HG03469 (cell line): ENCODE results near the gene OPA3.

ENCODE experiments used
- ATAC-seq: cut with Tn5 transposase; IDR thresholded peaks from one replicate; pipeline ENCODE4 v1.9.1; 2021; ENCODE audit warnings: mild to moderate bottlenecking, moderate library complexity, moderate number of reproducible peaks; ENCODE audit not compliant: unreplicated experiment

The OPA3 gene

GRCh38 chr19:45568732-45569131 is 15.9 kb downstream of the OPA3 start:
- ATAC-seq = no peak

GRCh38 chr19:45567609-45568008 is 17.0 kb downstream of the OPA3 start:
- no peak for ATAC-seq

DNA sequence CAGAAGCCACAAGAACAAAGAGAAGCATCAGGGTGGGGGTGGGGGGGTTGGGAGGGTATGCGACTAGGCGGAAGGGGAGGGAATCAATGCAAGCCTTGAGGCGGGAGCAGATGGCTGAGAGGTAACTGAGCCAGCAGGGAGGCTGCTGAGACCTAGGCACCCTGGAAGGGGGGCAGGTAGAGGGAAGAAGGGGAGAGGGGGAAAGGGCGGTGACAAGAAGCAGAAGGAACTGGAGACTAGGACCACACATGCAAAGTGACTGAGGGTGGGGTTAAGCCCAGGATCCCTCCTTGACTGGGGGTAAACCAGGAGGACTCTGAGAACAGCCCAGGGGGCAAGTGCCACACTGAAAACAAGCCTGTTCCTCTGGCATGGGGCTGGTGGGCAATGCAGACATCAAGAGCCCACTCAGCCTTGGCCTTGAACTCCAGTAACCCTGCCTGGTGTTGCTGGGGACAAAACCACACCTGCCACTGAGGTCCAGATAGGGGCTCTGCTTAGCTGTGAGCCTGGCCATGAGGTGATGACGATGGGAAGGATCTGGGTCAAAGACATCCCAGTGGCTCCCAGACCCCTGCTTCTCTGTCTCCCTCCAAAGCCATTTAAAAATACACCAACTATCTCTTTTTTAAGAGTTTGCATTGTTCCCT is 20.3 kb downstream of the OPA3 start:
- no peak for ATAC-seq

DNA sequence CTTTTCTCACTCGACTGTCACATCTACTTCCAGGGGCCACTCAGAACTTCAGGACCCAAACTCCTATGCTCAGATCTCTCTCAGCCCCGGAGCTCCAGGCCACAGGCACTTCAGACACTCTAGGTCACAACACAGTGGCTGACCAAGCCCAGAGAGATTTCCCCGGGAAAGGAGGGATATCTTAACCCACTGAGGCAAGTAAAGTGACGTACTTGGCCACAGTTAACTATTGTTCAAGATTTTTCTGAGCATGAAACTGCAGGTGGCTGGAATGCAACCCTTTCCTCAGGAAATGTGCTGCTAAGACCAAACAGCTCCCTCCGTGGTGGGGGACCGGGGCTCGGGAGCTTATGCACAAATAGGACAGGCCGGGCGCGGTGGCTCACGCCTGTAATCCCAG is 23.9 kb downstream of the OPA3 start:
- no peak for ATAC-seq

- ATAC-seq = no peak
Measured at GRCh38 chr19:45560038-45560437, 24.6 kb downstream of the OPA3 start.

DNA sequence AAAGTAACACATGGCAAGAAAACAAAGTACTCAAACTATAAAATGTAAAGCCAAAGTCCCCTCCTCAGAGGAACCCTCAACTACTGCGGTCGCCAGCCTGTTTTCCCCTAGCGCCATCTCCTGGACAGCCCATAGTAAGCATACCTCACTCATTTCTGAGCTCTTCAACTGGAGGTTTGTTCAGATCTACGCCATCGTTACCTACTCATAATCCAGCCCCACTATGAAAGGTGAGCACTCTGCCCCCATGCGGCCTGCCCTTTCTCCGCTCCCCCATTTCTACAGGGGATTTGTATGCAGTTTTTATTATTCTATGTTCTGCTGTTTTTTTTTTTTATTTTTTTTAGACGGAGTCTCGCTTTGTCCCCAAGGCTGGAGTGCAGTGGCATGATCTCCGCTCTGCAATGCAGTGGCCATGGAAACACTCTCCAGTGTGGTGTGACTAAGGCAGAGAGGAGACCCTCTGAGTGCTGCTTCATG is 26.2 kb downstream of the OPA3 start:
- ATAC-seq = no peak

DNA sequence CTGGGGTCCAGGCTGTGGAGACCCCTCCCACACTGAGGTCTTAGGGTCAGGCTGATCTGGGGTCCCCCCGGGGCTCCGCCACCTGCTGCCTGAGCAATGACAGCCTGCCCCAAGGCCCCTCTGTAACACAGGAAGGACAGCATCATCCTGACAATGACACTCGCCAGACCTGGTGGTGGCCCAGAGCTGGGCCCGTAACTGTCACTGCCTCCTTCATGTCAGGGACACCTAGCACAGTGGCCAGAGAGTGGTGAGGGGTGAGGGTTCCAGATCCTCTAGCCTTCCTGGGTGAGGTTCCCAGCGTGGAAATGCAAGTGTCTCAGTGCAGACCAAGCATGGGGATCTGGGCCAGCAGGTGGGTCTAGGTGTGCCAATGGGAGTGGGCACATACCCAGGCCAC is 27.8 kb downstream of the OPA3 start:
- ATAC-seq = no peak

GRCh38 chr19:45554481-45554880 is 30.1 kb downstream of the OPA3 start:
- no peak for ATAC-seq

DNA sequence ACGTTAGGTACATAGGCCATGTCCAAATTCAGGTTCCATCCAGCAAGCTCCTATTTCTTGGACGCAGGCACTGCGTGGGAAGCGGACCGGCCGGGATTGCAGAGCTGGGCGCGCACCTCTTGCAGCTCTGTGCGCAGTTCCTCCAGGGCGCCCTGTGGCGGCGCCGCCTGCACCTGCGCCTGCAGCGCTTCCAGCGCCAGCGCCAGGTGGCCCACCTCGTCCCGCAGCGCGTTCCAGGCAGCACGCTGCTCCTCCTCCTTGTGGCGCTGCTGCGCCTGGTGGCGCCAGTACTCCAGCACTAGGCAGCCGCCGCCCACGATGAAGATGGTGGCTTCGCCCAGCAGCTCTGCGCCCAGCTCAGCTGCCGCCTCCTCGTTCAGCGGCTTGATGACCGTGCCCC is 31.1 kb downstream of the OPA3 start:
- ATAC-seq = no peak

DNA sequence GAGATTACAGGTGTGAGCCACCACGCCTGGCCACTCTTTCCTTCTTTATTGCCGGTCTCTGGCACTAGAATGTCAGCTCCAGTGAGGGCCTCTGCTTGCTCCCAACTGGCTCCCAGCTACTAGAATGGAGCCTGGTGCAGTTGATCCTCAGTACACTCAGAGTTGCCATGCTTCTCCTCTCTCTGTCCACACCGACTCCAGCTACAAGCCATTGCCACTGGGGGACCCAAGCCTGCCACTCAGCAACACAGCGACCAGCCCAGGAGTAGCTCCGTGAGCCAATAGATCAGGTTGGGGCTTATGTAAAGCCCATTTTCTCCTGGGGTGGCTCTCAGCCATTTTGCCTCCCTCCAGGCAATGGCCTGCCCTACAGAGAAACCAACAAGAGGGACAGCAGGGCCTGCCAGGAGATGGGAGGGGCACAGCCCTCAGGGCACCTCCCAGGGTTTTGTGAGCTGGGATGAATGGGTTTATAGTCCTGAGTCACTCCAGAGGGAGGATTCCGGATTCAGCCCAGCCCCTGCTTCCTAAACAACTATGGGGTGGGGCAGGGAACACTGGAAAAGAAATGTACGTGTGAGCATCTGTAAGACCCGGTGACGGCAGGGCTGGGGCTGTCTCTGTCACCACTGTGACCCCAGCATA is 36.5 kb downstream of the OPA3 start:
- no peak for ATAC-seq

DNA sequence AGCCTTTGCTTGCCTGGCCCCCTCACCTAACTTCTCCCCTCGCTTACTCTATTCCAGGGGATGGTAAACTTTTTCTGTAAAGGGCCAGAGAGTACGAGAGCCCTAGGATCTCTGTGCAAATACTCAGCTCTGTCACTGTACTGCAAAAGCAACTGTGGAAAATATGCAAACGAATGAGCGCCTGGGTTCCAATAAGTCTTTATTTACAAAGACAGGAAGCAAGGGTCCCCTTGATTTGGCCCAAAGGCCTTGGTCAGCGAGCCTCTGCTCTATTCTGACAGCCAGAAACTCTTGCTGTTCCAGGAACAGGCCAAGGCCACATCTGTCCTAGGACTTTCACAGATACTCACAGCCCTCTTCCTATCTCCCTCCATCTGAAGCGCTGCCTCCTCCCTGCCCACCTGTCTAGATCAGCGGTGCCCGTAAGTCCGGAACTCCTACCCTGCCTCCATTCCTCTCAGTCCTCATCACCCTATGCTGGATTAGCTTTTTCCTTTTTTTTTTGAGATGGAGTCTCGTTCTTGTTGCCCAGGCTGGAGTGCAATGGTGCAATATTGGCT is 37.3 kb downstream of the OPA3 start:
- ATAC-seq = no peak

DNA sequence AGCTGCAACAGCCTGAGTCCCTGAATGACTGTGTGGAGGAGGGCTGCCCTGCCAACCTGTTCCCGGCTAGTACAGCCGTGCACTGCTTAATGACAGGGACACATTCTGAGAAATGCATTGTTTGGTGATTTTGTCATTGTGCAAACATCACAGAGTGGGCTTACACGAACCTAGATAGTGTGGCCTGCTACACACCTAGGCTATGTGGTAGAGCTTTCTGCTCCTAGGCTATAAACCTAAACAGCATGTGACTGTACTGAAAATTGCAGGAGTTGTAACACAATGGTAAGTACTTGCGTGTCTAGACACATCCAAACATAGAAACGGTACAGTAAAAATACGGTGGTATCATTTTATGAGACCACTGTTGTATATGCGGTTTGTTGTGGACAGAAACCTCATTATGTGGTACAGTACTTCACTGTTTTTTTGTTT is 42.4 kb downstream of the OPA3 start:
- no peak for ATAC-seq

- ATAC-seq = no peak
Measured at GRCh38 chr19:45539459-45539858, 45.1 kb downstream of the OPA3 start.

- ATAC-seq = no peak
Measured at GRCh38 chr19:45531349-45531748, 53.3 kb downstream of the OPA3 start.

- no peak for ATAC-seq
Measured at GRCh38 chr19:45529420-45529785, 55.2 kb downstream of the OPA3 start.

DNA sequence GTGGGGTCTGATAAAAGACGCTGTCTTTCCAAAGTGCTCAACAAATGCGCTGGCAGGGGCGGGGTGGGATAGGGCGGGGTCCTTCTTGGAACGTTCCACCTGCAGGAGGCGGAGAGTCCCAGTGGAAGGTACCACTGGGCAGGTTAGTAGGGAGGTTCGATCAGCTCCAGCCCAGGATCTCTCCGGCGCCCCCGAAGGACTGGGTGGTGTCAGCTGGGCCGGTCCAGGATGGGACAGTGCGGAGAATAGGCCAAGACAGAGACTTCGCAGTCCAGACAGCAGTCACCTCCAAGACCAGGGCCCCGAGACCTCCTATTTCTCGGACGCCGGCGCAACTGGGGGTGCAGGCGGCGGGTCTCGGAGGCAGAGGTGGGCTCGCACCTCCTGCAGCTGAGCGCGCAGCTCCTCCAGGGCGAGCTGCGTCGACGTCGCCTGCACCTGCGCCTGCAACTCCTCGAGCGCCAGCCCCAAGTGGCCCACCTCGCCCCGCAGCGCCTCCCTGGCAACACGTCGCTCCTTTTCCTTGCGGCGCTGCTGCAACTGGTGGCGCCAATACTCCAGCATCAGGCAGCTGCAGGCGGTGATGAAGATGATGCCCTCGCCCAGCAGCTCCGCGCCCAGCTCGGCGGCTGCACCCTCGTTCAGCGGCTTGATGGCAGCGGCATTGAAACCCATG is 55.7 kb downstream of the OPA3 start:
- no peak for ATAC-seq

- no peak for ATAC-seq
Measured at GRCh38 chr19:45528149-45528743, 56.4 kb downstream of the OPA3 start.

DNA sequence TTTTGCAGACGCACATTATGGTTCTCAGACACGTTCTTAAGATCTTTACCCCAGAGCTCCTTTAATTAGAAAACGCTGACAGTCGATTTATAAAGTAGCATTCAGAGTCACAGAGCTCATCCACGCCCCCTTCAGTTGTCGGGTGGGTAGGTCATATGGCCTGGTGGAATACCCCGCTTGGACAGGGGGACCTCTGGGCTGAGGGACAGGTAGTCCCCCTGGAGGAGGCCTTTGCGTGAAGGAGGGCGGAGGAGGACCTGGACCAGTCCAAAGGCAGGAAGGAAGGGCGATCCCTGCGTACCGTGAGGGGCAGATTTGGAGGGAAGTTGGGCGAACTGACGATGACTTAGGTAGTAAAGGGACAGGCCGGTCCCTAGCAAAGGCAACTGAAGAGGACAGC is 56.9 kb downstream of the OPA3 start:
- no peak for ATAC-seq

DNA sequence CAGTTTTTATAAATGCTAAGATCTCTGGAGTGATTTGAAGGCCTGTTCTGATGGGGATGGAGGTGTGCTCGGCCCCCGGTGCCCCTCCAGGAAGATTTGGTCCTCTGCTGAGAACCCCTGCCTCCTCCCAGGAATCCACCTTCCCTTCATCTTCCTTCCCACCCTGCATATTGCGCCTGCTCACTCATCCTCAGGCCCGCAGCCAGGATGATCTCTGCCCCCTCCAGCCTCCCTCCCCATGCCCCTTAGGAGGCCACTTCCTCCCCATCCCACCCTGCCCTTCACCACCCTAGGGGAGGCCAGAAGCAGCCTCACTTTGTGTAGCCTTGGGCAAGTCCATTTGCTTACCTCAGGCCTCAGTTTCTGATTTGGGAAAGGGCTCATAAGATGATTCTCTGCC is 57.6 kb downstream of the OPA3 start:
- no peak for ATAC-seq

DNA sequence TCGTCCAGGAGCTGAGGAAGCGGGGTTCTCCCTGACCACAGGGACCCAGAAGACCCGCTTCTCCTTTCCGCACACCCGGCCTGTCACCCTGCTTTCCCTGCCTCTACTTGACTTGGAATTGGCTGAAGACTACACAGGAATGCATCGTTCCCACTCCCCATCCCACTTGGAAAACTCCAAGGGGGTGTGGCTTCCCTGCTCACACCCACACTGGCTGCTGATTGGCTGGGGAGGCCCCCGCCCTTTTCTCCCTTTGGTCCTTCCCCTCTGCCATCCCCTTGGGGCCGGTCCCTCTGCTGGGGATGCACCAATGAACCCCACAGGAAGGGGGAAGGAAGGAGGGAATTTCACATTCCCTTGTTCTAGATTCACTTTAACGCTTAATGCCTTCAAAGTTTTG is 58.5 kb downstream of the OPA3 start:
- ATAC-seq = no peak

GRCh38 chr19:45524575-45525129 is 60.0 kb downstream of the OPA3 start:
- ATAC-seq = no peak
